ENCODE results near the gene CKAP4.

Gene CKAP4

DNA sequence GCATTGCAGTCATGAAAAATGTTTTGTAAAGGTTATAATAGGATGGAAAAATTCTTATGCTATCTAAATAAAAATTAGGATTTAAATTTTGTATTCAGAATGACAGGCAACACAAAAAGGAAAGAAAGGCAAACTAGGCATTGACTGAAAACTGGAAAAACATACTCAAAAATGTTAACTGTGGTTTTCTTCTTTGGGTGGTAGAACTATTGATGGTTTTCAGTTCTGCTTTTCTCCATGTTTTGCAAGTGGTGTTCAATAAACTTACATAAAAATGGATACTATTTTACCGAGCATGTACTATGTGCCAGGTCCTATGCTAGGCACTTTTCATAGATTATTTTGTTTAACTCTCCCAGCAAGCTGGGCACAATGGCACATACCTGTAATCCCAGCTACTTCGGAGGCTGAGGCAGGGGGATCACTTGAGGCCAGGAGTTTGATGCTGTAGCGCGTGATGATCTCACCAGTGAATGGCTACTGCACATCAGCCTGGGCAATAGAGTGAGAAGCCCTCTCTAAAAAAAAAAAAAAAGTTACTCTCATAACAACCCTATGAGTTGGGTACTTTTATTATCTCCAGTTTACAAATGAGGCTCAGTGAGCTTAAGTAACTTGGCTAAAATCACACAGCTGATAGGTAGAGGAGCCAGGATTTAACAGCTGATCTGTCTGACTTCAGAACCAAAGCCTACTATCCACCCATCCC, 28.4 kb upstream of the CKAP4 start:
- no peak overlapping the region for H3K9ac ChIP-seq (ENCODE audit: low read length)
- no peak overlapping the region for H3K4me2 ChIP-seq (ENCODE audit: low read depth, low read length, poor library complexity, severe bottlenecking)
- H3K9me2 ChIP-seq (replicated peaks; ENCODE audit: insufficient read depth, low read length): no peaks in the 10 kb centered on the region
- TF ChIP-seq, protein P1, sequence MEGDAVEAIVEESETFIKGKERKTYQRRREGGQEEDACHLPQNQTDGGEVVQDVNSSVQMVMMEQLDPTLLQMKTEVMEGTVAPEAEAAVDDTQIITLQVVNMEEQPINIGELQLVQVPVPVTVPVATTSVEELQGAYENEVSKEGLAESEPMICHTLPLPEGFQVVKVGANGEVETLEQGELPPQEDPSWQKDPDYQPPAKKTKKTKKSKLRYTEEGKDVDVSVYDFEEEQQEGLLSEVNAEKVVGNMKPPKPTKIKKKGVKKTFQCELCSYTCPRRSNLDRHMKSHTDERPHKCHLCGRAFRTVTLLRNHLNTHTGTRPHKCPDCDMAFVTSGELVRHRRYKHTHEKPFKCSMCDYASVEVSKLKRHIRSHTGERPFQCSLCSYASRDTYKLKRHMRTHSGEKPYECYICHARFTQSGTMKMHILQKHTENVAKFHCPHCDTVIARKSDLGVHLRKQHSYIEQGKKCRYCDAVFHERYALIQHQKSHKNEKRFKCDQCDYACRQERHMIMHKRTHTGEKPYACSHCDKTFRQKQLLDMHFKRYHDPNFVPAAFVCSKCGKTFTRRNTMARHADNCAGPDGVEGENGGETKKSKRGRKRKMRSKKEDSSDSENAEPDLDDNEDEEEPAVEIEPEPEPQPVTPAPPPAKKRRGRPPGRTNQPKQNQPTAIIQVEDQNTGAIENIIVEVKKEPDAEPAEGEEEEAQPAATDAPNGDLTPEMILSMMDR (IDR thresholded peaks at IDR 0.05; ENCODE audit: insufficient read depth, low read length, poor library complexity, severe bottlenecking): no peak
- TF ChIP-seq EZH2phosphoT487 (conservative IDR thresholded peaks at IDR 0.05; ENCODE audit: low read length): no peak
- H3K36me3 ChIP-seq (ENCODE audit: low read length): no peaks in the 10 kb centered on the region
- no peak overlapping the region for H3K27ac ChIP-seq (ENCODE audit: low read depth, low read length)
- H4K20me1 ChIP-seq (ENCODE audit: low read depth, low read length): no peaks in the 10 kb centered on the region; the same call in 1 of the 2 replicates
- no peak overlapping the region for H2AFZ ChIP-seq (ENCODE audit: low read depth, low read length, severe bottlenecking)
- no peaks in the 10 kb centered on the region for H3K9me3 ChIP-seq (ENCODE audit: insufficient read depth, low read length)
- H3K27me3 ChIP-seq (ENCODE audit: low read length): no peaks in the 10 kb centered on the region
- no peak overlapping the region for H3K4me3 ChIP-seq (ENCODE audit: insufficient read depth, low read length, poor library complexity, severe bottlenecking)
- no peaks in the 10 kb centered on the region for H3F3A ChIP-seq (ENCODE audit: insufficient read depth)
- H3K79me2 ChIP-seq (ENCODE audit: insufficient read depth, low read length): no peaks in the 10 kb centered on the region

- Histone ChIP-seq H3K9ac (ENCODE audit: low read length) (no peak overlapping the region), H3F3A (ENCODE audit: insufficient read depth) (no peaks in the 10 kb centered on the region), H3K9me2 (replicated peaks; ENCODE audit: insufficient read depth, low read length) (no peaks in the 10 kb centered on the region), H3K36me3 (ENCODE audit: low read length) (no peaks in the 10 kb centered on the region), H3K4me2 (ENCODE audit: low read depth, low read length, poor library complexity, severe bottlenecking) (no peak overlapping the region), H3K27me3 (ENCODE audit: low read length) (no peaks in the 10 kb centered on the region), H4K20me1 (ENCODE audit: low read depth, low read length) (no peaks in the 10 kb centered on the region; the same call in 1 of the 2 replicates), H3K9me3 (ENCODE audit: insufficient read depth, low read length) (no peaks in the 10 kb centered on the region), H2AFZ (ENCODE audit: low read depth, low read length, severe bottlenecking) (no peak overlapping the region), H3K4me3 (ENCODE audit: insufficient read depth, low read length, poor library complexity, severe bottlenecking) (no peak overlapping the region), H3K79me2 (ENCODE audit: insufficient read depth, low read length) (no peaks in the 10 kb centered on the region), H3K27ac (ENCODE audit: low read depth, low read length) (no peak overlapping the region)
- TF ChIP-seq EZH2phosphoT487 (conservative IDR thresholded peaks at IDR 0.05; ENCODE audit: low read length): no peak
- TF ChIP-seq, protein P1 (IDR thresholded peaks at IDR 0.05; ENCODE audit: insufficient read depth, low read length, poor library complexity, severe bottlenecking): no peak
These were observed 27.6 kb upstream of the CKAP4 start for GRCh38 chr12:106275458-106275857.

- H3F3A ChIP-seq (ENCODE audit: insufficient read depth): no peaks in the 10 kb centered on the region
- H3K9me3 ChIP-seq (ENCODE audit: insufficient read depth, low read length): no peaks in the 10 kb centered on the region
- TF ChIP-seq, protein P1 (IDR thresholded peaks at IDR 0.05; ENCODE audit: insufficient read depth, low read length, poor library complexity, severe bottlenecking): no peak
- TF ChIP-seq EZH2phosphoT487 (conservative IDR thresholded peaks at IDR 0.05; ENCODE audit: low read length): no peak
- H3K27ac ChIP-seq (ENCODE audit: low read depth, low read length): no peak overlapping the region
- no peaks in the 10 kb centered on the region for H4K20me1 ChIP-seq (ENCODE audit: low read depth, low read length)
- no peak overlapping the region for H3K4me2 ChIP-seq (ENCODE audit: low read depth, low read length, poor library complexity, severe bottlenecking)
- no peak overlapping the region for H2AFZ ChIP-seq (ENCODE audit: low read depth, low read length, severe bottlenecking)
- H3K27me3 ChIP-seq (ENCODE audit: low read length): no peaks in the 10 kb centered on the region
- H3K9ac ChIP-seq (ENCODE audit: low read length): no peak overlapping the region
- H3K36me3 ChIP-seq (ENCODE audit: low read length): no peaks in the 10 kb centered on the region
- H3K79me2 ChIP-seq (ENCODE audit: insufficient read depth, low read length): no peaks in the 10 kb centered on the region
- no peaks in the 10 kb centered on the region for H3K9me2 ChIP-seq (replicated peaks; ENCODE audit: insufficient read depth, low read length)
- no peak overlapping the region for H3K4me3 ChIP-seq (ENCODE audit: insufficient read depth, low read length, poor library complexity, severe bottlenecking)
These were observed 26.8 kb upstream of the CKAP4 start for GRCh38 chr12:106274575-106275121.

All from SU-DHL-6 (cell line).